Suppressor macrophage treated with lipopolysaccharide for 1 hour (primary cell): Measurements from ENCODE around the gene EVA1C.
"Not testable (repeated sequence)": the region's sequence is repeated elsewhere in the genome, so short reads cannot be mapped to it uniquely, and the experiment has no call there.

Source experiments
- DNase-seq, 3 donors: peaks; one replicate each; pipeline ENCODE4 v3.0.0-alpha.2; 2020 to 2022

The EVA1C gene

DNA sequence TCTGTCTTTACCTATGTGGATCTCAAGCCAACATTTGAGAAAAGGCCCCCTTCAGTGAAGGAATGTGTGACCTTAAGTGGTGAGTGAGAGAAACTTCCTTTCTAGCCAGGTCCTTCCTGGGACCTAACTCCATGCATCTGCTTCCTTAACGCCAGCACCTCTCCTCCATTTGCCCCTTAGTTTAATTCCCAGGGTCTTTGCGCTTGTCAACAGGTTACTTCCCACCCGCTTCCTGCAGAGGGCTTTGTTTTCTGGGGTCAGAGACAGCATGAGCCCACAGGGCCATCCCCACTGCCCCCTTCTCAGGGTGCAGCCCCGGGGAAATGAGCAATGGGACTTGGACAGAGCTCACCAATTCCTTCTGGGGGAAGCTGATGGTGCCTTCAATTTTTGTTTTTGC lies 54.8 kb downstream of the EVA1C start:
- no peak for DNase-seq

DNA sequence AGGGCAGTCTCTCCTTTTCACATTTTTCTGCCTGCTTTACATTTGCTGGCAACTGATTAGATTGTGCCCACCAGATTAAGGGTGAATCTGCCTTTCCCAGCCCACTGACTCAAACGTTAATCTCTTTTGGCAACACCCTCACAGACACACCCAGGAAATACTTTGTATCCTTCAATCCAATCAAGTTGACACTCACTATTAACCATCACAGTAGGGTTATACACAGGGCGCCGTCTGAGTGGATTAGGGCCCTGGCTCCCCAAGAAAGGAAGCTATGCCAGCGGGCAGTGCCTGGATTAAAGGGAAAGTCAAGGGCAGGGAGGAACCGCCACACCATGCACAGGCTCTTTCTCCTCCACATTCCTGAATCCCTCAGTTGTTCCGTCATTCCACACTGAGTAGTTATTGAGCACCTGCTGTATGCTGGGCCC lies 56.2 kb downstream of the EVA1C start:
- DNase-seq, result no peak

DNA sequence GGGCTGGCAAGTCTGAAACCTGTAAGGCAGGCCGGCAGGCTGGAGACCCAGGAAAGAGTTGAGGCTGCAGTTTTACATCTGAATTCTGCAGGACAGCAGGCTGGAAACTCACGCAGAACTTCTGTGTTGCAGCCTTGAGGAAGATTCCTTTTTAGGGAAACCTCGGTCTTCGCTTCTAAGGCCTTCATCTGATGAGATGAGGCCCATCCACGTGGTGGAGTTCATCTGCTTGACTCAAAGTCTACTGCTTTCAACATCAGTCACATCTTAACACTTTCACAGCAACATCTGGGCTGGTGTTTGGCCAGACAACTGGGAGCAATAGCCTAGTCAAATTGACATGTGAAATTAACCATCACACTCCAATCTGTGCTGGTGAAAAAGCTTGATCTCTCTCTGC lies 57.1 kb downstream of the EVA1C start:
- DNase-seq, result no peak

DNA sequence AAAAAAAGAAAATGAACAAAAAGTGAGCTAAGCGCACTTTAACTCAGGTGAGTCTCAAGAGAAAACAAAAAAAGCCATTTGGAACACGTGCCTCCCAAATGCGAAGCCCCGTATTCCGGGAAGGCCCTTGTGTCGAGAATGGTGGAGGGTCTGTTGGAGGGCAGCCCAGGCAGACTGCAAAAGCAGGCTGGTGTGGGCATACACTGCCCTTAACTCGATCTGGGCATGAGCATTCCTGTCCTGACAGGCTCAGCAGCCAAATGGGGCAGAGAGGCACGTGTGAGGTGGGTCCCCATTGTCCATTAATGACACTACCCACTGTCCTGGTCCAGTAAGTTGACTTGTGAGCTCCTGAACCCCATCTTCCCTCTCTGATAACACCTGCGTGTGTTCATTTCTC lies 57.7 kb downstream of the EVA1C start:
- DNase-seq, result no peak

DNA sequence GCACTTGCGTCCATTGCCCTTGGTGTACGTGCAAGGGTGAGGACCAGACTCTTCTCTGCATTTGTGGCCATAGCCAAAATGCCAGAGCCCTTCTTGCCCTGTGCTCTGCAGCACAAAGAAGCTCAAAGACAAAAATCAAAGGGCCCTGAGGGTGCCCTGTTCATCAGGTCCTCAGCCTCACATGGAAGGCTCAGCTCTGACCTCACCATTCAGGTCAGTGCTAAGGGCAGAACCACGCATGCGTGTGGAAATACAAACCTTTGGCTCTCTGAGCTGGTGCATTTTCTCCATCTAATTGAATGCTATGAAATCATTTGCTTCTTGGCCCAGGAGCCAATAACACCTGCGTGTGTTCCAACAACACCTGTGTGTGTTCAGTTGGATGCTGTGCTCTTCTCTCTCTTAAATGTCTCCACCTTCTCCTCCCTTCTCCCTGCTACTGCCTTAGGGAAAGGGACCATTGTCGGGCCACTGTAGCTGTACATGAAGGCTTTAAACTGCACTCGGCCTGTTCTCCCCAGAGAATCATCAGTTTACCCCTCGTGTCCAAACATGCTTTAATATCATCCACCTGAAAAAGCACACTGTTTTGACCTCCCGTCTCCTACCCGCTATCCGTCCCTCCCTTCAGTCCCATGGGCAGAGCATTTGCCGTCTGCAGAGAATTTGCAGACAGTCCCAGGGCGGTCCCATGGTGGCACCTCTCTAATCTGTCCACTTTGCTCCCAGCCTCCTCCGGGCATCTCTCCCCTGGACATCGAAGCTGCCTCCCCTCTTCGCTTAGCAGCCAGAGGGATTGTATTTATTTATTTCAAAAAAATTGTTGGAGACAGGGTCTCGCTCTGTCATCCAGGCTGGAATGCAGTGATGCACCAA lies 60.6 kb downstream of the EVA1C start:
- no peak for DNase-seq

DNA sequence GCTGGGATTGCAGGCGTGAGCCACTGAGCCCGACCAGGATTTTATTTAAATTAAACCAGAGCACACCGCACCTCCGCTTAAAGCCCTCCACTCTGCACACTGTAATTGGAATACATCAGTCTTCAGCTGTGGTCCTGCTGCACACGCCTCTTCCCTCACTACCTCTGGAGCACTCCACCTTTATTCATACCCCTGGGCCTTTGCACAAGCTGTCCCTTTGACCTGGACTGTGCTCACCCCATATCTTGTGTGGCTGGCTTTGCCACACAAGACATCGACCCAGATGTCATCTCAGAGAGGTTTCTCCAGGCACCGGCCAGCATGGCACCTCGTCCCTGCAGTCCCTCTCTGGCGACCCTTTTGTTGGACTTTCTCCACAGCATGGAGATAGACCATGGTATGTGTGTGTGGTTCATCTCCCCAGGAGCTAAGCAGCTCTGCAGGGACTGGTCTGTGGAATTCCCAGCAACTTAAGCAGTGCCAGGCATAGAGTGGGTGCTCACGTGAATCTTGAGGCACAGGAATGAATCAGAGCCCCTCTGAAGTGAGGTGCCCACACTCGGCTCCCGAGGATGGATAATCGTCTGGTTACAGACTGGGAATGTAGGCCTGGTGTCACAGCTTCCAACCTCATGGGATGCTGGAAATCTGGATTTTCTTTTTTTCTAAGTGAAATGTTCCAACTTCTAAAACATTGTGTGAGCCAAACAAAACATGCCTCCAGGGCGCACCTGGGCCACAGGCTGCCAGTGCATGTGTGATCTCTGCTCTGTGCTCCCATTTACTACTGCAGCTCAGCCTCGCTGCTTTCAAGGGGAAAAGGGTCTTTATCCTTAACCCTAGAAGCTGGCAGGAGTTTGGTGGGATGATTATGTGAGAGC lies 61.9 kb downstream of the EVA1C start:
- DNase-seq, result no peak

DNA sequence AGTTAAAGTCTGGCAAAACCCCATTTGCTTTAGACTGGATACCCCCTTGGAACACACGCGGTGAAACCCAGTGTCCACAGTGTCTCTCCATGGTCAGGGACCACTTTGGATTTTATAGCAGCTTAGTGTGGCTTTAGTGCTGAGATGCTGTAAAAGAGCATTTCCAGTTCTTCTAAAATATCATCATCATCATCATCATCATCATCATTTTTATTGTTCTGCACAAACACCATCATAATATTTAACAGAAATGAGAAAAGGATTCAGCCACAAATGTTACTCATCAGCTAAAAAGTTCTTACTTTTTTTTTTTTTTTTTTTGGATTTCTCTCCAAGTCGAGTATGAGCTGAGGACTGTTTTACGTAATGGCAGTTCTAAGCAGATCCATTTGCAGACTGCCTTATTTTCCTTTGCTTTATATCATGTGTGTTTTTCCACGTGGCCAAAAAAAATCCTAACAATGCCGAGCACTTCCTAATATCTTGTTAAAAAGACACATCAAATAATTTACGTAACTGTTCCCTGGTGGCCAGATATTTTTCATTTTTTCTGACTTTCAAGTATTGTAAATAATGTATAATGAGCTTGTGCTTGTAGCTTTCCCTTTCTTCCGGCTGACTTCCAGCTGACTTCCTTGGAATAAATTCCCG lies 62.8 kb downstream of the EVA1C start:
- no peak for DNase-seq

DNA sequence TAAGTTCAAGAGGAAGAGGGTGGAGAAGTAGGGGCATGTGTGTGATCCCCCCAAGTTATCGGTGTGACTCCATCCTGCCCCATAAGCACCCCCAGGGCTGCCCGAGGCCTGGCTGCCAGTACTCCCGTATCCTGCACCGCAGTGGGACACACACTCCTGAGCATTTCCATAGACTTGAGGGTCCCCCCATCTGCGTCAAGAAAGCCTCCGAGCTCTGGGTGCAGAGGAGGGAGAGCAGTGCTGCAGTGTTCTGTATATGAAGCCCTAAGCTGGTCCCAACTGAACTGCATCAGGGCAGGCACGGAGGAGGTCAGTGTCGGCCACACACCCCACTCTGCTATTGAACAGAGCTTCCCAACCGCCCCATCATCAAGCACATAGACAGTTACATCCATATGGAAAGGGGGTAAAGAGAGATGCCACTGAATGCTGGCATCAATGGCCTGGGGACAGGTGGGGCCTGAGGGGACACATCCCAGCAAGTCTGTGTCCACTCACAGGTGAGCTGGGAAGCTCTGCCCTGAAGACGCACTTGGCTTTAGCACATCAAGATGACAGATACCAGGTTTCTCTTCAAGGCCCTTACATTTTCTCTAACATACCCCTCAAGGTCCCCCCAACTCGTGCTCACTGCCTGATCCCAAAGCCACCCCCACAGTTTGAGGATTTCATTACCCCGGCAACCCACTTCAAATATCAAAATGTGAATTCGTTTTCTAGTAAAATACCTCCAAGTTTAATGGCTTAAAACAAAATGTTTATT lies 64.3 kb downstream of the EVA1C start:
- DNase-seq, result no peak

DNA sequence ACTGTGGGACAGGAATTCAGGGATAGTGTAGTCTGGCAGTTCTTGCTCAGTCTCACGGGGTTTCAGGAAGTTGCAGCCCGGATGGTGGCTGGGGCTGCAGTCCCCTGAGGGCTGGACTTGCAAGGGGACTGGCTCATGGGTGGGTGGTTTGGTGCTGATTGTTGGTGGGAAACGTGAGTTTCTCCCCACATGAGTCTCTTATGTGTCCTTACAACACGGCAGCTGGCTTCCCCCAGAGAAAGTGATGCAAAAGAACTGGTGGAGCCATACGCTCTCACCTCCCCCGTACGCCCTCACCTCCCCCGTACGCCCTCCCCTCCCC lies 64.9 kb downstream of the EVA1C start:
- no peak for DNase-seq

DNA sequence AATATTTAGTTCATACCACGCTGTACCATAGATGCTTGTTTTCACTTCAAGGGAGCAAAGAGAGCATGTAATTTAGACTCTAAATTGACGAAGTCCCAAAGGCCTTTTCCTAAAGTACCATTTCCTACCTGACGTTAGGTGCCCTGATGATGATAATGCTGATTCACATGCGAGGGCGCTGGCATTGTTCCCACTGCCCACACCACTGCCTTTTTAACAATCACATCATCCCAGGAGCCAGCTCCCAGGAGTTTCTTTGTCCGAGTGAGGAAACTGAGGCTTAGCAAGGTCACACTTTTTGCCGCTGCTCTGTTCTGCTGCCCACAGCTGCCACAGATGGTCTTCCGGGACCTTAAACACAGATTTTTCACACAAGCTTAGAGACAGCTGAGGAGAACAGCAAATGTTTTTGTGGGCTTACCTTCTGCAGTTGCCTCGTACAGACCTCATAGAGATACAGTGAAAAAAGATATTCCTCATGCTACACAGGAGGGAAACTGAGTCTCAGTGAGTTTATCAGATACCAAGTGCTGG lies 69.4 kb downstream of the EVA1C start:
- no peak for DNase-seq

DNA sequence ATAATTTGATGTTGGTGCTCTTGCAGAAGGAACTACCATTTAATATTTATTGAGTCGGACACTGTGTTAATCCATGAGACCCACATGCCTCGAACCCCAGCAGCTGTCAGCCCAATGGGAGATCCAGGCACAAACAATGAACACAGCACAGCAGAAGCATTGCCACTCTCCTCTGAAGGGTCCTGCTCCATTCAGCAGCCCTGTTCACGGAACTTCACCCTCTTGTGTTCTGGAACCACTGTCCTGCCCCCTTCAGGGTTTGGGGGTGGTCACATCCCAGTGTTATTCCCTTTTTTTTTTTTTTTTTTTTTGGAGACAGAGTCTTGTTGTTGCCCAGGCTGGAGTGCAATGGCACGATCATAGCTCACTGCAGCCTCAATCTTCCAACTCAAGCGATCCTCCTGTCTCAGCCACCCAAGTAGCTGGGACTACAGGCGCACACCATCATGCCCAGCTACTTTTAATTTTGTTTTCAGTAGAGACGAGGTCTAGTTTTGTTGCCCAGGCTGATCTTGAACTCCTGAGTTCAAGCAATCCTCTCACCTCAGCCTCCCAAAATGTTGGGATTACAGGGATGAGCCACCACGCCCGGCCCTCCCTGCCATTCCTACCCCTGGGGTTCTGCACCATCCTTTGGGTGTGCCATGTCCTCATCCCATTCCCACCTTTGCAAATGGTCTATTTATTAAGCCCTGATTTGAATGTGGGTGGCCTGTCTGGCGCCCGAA lies 70.2 kb downstream of the EVA1C start:
- no peak for DNase-seq

DNA sequence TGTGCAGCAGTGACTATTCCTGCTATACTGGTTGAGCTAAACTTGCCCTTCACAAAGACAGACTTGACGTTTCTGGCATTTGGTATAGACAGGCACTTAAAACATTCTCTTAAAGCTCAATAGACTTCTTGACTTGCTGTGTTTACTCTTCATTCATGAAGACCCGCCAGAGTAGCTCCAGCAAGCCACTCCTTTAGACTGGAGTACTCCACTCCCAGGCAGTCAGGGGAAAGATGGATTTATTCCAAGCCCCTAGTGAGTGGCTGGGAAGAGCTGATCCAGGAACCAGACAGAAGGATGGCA lies 70.7 kb downstream of the EVA1C start:
- no peak for DNase-seq

DNA sequence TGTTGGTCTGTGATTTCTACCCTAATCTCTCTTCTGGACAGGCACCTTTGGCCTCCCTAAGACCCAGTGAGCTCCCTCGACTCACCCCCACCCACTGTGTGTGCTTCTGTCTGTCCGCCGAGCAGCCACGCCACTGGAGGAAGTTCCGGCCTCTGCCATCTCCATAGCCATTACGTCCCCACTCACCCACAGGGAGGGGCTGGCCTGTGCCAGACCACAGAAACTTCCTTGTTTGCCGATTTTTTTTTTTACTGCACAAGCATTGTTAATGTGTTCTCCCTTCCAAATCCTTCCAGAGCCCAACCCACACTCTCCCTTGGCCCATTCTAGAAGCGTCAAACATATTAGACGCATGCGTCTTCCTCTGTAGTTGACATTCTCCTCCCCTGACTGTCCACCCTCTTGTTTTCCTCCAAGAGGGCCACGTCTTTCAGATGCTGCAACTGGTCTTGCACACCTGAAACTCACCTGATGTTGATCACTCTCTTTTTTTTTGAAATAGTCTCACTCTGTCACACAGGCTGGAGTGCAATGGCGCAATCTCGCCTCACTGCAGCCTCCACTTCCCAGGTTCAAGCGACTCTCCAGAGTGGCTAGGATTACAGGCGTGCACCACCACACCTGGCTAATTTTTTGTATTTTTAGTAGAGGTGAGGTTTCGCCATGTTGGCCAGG lies 72.3 kb downstream of the EVA1C start:
- peak; percentile 51 to 66 (median 62) for DNase-seq

DNA sequence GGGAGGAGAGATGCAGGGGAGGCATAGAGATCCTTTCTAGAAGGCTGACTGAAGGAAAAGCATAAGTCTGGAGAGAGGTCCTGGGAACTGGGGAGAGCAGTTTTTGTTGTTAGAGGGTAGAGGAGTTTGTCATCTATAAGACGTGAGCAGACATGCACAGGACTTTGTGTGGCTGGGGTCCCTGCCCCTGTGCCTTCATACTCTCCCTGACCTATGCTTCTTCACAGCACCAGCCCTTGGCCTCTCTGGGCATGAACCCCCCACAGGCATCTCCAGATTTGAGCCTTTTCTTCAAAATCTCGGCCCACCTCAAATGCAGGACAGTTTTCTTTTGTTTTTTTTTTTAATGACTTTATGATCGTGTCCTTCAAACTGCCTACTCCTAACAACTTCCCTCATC lies 79.9 kb downstream of the EVA1C start:
- no peak for DNase-seq

DNA sequence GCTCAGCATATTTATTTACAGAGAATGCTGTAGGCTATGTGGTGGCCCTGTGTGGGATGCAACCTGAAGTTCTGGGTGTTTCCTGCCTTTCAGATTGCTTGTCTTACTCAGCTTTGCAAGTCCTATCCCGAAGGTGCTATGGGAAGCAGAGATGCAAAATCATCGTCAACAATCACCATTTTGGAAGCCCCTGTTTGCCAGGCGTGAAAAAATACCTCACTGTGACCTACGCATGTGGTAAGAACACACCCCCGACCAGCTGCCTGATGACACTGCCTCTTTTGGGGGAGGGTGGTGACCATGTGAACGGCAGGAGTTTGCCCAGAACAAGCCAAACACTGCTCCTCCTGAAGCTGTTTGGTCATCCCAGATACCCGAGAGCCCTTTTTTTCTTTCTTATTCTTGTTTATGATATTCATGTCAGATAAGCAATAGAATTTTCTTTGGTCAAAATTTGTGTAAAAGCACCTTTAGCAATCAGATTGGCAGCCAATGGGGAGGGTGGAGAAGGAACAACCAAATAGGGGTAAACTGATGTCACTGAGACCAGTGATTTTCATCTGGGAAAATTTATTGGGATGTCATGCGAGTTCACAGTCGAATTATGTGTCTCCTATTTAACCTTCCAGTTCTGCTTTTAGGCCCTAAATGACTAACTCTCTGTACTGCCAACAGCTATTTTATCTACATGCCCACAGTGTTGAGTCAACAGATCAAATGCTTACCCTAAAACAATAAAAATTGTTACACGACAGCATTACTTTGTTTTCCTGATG lies 82.6 kb downstream of the EVA1C start:
- DNase-seq, result no peak

DNA sequence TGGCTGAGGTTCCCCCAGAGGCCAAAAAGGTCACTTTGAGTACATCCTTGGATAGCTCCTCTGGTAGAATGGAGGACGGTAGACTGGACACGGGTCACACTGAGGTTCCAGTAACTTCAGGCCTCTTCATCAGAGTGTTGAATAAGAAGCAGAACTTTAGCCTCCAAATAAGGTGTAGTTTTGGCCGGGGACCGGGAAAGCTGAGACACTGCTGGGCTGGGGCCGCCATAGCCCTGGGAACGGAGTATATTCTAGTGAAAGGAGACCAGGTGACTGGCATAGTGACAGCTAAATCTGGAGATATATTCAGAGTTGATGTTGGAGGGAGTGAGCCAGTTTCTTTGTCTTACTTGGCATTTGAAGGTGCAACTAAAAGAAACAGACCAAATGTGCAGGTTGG lies 84.1 kb downstream of the EVA1C start:
- DNase-seq, result no peak

DNA sequence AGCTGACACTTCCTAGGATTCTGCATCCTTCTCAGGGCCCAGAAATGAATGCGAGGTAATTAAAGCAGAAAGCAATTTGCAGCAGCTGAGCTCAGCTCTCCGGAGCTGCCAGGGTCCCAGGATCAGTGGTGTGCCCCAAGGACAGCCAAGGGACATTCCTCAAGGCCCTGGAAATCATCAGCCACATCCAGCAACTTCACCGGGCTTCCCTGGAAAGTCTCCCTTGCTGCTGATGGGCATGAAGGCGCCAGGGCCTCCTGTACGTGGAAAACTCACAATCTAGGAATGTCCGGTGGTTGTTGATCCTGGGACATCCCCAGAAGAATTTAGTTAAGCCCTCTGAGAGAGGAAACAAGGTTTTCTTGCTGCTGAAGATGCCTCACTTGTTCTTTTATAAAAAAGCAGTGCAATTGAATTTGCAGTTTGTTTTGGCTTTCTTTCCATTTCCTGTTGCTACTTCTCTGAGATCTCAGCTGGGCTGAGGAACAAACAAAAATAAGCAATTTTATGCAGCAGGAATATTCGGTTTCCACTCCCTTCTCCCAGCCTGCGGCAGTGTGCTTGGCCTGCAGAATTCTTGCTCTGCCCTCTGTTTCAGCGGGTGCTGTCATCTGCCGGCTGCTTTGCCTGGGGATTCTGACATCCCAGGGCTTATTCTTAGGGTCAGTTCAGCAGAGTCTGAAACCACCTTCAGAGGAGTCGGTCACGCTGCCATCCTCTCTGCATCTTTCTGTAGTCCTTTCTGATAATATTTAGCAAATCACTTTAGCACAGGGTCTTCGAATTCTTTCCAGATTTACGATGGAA lies 86.9 kb downstream of the EVA1C start:
- DNase-seq, result no peak

DNA sequence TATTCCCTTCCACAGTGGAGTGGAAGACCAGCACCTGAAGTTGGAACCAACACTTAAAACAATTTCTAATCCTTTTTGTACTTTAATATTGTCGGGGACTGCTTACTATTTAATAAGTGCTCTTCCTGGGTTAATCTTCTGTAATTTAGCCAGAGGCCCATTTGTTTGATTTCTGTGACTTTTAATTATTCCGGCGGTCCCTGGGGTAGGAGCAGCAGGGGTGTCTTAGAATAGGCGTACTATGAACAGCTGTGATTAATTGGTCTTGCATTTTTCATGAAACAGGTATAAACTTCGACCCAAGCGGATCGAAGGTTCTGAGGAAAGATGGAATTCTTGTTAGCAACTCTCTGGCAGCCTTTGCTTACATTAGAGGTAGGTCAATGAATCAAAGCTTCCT lies 91.1 kb downstream of the EVA1C start:
- DNase-seq, result not testable (repeated sequence)

DNA sequence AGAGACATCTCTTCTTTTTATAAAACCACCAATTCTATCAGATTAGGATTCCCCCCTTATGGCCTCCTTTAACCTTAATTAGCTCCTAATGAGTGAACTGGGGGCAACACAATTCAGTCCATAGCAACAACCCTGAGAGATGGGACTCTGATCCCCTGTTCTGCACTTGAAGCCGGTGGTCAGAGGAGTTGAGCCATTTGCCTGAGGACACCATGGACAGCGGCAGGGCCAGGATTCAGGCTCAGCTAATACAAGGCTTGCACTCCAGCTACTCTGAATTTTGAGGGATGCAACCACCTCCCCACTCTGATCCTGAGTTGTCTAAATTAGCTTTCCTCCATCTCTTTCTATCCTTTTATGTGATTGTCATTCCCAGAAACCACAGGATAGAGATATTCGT lies 93.3 kb downstream of the EVA1C start:
- not testable (repeated sequence) for DNase-seq
